NCI-H526 (cell line): ENCODE results near the gene LTB4R2.
"Not testable (repeated sequence)": the region's sequence is repeated elsewhere in the genome, so short reads cannot be mapped to it uniquely, and the experiment has no call there.

ENCODE experiments used
- DNase-seq, 2 experiments: peaks; one replicate each; lab custom pipeline; 2025; lab: John Stamatoyannopoulos, UW

Gene LTB4R2

DNA sequence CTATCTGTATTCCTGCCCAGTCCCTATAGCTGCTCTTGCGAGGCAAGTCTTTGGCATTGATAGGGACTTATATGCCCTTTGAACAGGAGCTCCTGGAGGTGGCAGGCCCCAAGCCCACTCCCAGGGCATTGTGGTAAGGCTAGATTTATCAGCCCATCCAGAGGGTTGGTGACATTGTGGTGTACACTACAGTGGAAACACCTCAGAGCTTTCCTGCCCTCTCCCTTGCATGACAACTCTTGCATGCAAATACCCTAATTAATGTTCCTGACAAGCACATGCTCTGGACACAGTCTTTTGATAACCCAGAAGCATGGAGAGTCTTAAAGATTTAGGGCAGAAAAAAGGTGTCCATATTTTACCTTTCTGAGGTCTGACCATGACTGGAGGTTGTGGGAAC lies 30.7 kb downstream of the LTB4R2 start:
- peak in 1 of 2 experiments; percentile 23 for DNase-seq

DNA sequence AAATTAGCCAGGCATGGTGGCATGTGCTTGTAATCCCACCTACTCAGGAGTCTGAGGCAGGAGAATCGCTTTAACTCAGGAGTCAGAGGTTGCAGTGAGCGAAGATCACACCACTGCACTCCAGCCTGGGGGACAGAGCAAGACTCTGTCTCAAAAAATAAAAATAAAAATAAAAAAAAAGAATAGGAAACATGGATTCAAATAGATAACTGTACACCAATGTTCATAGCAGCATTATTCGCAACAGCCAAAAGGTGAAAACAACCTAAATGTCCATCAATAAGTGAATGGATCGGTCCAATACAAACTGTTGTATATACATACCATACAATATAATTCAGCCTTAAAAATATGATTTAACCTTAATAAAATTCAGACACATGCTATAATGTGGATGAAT lies 32.9 kb downstream of the LTB4R2 start:
- DNase-seq: no peak

DNA sequence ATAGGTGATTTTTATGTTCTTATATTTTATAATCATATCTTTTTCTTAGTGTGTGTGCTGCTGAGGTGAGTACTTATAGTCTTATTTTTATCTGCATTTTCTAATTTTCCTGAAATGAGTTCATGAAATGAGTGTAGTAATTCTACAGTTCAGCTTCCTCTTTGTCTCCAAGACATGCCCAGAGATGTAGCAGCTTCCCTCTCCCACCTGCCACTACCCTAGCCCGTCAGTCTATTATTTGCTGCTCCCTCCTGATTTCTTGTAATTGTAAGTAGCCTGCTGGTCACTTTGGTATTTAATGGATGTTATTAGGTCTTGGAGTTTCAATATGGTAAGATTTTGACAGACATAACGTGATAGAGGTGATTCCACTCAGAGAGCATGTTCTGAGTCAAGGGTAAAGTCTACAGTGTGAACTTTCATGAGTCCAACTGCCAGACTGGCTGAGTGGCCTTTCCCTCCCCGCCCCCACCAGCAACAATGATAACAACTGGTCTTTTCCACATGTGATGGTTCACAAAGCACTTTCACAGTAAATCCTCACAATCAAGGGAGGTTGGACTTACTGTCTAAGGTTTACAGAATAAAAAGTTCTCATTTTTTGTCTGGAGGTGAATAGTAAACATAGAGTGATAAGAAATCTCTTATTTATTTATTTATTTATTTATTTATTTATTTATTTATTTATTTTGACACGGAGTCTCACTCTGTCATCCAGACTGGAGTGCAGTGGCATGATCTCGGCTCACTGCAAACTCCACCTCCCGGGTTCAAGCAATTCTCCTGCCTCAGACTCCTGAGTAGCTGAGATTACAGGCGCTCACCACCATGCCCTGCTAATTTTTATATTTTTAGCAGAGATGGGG lies 34.1 kb downstream of the LTB4R2 start:
- no peak for DNase-seq

DNA sequence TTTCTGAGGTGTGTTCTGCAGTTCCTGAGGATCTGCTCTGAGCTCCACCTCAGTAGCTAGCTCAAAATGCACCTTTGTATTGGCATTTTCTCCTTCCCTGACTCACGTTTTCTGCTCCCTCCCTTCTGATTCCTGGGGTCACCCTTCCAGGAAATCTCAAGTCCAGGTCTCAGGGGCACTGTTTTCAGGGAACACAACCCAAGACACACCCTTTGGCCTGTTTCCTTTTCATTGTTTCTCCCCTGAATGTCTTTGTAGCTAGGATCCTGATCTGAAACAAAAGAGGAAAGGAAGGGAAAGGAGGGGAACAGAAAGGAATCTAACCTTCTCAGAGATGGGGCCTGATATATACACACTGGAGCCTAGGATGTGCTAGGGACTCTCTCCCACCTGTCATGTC lies 37.2 kb downstream of the LTB4R2 start:
- DNase-seq: no peak

DNA sequence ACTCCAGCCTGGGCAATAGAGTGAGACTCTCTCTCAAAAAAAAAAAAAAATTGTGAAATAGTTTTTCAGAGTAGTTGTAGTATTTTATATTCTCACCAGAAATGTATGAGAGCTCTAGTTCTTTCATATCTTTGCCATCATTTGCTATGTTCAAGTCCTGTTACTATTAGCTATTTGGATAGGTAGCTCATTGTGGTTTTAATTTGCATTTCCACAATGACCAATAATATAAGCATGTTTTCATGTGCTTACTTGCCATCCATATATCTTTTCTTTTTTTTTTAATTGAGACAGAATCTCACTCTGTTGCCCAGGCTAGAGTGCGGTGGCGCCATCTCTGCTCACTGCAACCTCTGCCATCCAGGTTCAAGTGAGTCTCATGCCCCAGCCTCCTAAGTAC lies 38.2 kb downstream of the LTB4R2 start:
- DNase-seq: no peak

DNA sequence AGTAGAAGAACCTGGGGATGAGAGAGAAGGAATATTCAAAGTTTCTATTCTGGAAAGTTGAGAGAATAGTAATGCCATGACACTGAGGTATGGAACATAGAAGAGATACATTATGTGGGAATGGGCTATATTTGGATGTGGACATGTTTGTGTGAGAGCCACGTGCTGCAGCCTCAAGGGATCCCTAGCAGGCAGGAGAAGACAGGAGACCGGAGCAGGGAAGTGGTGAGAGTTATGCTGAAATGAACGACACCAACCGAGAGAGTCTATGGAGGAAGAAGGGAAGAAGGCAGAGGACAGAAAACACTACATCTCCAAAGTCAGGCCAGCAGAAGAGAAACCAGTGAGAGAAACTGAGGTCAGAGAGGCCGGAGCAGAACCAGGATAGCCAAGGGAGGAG lies 39.8 kb downstream of the LTB4R2 start:
- no peak for DNase-seq

DNA sequence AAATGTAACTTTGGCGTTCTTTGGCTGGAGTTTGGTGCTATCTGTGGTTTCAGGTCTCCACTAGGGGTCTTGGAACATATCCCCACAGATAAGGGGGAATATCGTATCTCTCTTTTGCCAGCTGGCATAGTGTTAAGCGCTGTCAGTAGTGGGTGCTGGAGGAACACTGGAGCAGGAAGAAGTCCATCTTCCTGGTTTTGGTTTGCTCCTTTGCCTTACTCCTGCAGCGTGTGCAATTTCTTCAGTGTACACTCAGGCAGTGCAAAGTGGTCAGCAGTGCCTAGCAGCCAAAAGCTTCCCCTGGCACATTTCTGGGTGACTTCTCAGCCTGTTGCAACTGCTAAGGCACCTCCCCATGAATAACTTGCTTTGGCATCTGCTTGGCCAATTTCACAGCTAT lies 41.6 kb downstream of the LTB4R2 start:
- DNase-seq: peak in 1 of 2 experiments; percentile 49

DNA sequence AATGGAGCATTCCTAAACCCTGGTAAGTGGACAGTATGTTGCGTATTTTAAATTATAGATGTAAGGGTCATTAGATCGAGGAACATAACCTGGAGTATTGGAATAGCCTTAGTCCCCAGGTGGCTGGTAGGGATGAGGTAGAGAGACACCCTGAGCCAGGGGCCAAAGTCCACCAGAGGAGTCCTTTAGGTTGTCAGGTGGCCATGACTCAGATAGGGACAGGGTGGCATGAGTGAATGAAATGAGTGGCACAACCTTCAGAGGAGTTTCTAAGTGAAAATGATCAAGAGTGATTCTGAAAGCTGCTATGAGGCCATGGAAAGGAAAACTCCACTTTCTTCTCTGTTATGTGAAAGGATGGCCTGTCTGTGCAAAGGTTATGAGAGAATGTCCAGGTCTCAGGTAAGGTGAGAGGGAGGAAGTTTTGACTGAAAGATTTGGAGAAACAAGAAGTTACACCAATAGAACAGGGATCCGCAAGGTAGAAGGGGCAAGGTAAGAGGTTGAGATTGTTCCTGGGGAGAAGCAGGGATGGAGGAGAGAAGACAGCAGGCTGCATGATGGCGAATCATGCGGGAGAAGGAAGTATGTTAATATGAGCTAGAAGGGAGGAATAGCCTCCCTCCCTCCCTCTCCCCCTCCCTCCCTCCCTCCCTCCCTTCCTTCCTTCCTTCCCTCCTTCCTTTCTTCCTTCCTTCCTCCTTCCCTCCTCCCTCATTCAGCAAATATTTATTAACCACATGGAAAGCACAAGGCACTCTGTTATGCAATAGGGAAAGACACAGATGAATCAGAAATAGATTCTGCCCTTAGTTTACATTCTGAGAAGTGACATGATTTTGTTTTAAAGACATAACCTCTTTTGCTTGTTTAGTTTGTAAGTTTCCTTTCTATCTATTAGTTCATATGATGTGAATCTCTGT lies 43.9 kb downstream of the LTB4R2 start:
- no peak for DNase-seq

DNA sequence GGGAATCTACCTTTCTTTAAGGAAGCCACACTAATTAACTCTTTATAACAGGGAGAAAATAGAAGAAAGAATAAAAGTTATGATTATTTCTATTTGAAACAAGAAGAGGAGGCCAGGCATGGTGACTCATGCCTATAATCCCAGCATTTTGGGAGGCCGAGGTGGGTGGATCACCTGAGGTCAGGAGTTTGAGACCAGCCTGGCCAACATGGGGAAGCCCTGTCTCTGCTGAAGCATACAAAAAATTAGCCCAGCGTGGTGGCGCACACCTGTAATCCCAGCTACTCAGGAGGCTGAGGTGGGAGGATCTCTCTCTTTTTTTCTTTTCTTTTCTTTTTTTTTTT lies 44.5 kb downstream of the LTB4R2 start:
- DNase-seq: not testable (repeated sequence)

DNA sequence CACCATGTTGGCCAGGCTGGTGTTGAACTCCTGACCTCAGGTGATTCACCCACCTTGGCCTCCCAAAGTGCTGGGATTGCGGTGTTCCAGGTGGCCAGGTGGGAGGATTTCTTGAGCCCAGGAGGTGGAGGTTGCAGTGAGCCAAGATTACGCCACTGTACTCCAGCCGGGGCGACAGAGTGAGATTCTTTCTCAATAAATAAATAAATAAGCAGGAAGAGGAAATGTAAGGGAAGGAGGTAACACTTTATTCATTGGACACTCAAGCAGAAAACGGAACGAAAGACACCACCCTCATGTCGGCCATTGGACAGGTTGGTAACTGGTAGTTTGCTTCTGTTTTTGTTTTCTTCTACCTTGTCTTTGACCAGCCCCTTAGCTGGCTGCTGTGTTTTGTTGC lies 45.1 kb downstream of the LTB4R2 start:
- no peak for DNase-seq

DNA sequence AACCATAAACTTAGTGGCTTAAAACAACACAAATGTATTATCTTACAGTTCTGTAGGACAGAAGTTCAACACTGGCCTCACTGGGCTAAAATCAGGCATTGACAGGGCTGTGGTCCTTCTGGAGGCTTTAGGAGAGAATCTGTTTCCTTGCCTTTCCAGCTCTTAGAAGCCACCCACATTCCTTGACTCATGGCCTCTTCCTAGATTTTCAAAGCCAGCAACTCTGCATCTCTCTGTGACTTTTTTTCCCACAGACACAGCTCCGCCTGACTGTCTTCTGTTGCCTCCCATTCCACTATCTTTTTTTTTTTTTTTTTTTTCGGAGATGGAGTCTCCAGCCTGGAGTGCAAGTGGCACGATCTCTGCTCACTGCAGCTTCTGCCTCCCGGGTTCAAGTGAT lies 46.3 kb downstream of the LTB4R2 start:
- no peak for DNase-seq

DNA sequence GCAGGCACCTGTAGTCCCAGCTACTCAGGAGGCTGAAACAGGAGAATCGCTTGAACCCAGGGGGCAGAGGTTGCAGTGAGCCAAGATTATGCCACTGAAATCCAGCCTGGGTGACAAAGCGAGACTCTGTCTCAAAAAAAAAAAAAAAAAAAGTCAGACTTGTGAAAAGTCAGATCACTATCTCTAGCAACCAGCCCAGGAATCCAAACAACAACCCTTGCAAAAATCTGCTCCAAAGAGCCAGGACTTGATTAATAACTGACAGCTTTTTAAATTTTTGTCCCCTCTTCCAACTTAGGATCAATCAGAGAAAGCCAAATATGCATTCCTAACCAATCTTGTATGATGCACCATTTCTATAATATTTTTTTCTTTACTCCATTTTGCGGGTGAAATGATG lies 50.3 kb downstream of the LTB4R2 start:
- no peak for DNase-seq

DNA sequence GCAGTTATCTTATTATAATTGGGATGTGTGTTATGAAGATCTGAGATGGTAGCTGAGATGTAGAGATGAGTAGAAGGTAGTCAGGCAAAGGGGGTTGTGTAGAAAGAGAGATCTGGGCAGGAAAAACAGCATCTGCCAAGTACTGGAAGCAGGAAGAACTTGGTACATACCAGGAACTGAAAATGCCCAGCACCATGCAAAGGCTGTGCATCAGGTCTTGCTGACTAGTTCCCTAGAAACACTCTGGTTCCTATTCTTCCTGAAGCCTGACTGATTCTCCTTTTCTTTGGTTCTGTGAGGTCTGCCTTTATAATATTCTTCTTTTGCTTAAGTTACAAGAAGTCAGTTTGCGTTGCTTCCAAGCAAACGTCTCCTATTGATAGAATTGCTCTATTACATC lies 51.4 kb downstream of the LTB4R2 start:
- no peak for DNase-seq
